Vagina (tissue), 2 donors: ENCODE data around the gene GLIPR1L1. TPM values are rescaled to one million over a fixed set of nuclear protein-coding genes. Genes with fewer than 3 reads are reported as not detected.

Experiments
- DNase-seq, 2 donors: peaks; one replicate each; pipeline ENCODE4 v3.0.0-alpha.2; 2017; ENCODE audit errors: extremely low spot score in 2 of 2
- H3K27ac ChIP-seq: fragments of 200-600 bp; sonication (generic); one replicate; pipeline ENCODE4 v1.5.1; 2019
- H3K27me3 ChIP-seq: fragments of 200-600 bp; sonication (generic); one replicate; pipeline ENCODE4 v1.5.1; 2019
- H3K36me3 ChIP-seq, 2 donors: fragments of 200-600 bp; sonication (generic); one replicate each; pipeline ENCODE4 v1.5.1; 2017 to 2019
- H3K4me1 ChIP-seq: fragments of 200-600 bp; sonication (generic); one replicate; pipeline ENCODE4 v1.5.1; 2019
- H3K4me3 ChIP-seq, 2 donors: fragments of 200-600 bp; sonication (generic); 1 replicate in 1 of 2; 2 replicates in 1 of 2; pipeline ENCODE4 v1.5.1; 2016 to 2019
- H3K9me3 ChIP-seq: fragments of 200-600 bp; sonication (generic); one replicate; pipeline ENCODE4 v1.5.1; 2019
- POLR2A ChIP-seq, 2 donors: fragments of 450-650 bp; IDR thresholded peaks; one replicate each; pipeline ENCODE4 v1.6.1; 2017; ENCODE audit warnings: antibody characterized with exemption in 2 of 2, mild to moderate bottlenecking in 2 of 2, moderate library complexity in 2 of 2
- POLR2AphosphoS5 ChIP-seq, 2 donors: sonication (generic); formaldehyde crosslinking; IDR thresholded peaks; one replicate each; pipeline ENCODE4 v1.9.0; 2017; ENCODE audit warnings: antibody characterized with exemption in 2 of 2, mild to moderate bottlenecking in 2 of 2, low read depth in 1 of 2; ENCODE audit not compliant: insufficient read depth in 1 of 2
- intact Hi-C: fragments of 100-400 bp; cut with DNase I; formaldehyde crosslinking; loops from one replicate; pipeline ENCODE4 v1.15.1; 2023
- total RNA-seq: library from RNA; depleted of rRNA; stranded (reverse); fragments of >200 nt; gene quantifications from one replicate; pipeline ENCODE4 v1.2.3, GENCODE V29; 2016
- TF ChIP-seq, protein P1 (sequence below), 3 experiments: fragments of 450-650 bp in 2 of 3; fragments of 200-600 bp in 1 of 3; sonication (generic) in 1 of 3; IDR thresholded peaks; one replicate each; pipeline ENCODE4 v1.5.1; 2017 to 2019; ENCODE audit warnings: antibody characterized with exemption in 3 of 3, mild to moderate bottlenecking in 2 of 3, moderate library complexity in 2 of 3

Gene GLIPR1L1, protein sequence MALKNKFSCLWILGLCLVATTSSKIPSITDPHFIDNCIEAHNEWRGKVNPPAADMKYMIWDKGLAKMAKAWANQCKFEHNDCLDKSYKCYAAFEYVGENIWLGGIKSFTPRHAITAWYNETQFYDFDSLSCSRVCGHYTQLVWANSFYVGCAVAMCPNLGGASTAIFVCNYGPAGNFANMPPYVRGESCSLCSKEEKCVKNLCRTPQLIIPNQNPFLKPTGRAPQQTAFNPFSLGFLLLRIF
- total RNA-seq: not detected

DNA sequence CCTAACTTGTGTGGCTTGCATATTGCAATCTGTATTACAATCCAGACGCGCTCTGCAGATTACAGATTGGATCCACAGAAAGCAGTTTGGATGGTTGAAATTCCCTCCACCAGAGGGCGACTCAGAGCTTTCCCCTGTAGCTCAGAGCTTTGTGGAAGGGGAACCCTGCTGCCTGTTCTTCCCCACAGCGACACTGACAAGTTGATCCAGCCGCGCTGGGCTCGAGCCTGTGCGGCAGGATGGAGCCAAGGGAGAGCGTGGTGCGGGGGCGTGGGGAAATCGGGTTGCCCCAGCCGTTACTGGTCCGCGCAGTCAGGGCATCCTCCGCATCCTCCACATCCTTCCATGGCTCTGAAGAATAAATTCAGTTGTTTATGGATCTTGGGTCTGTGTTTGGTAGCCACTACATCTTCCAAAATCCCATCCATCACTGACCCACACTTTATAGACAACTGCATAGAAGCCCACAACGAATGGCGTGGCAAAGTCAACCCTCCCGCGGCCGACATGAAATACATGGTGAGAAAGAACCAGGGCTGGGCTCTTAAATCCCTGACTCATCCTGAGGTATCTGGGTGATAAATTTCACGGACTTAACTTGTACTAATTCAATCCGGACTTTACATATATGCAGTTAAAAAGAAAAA lies at the start of gene GLIPR1L1:
Gene GLIPR1L1, plus strand, starts transcription at position 287 of the 647 bp plus-strand sequence. Its CDS starts 59 bp downstream, at position 346.
- peak; percentile 52 for TF ChIP-seq POLR2AphosphoS5 (IDR thresholded peaks at IDR 0.05; ENCODE audit: insufficient read depth in 1 of 2, low read depth in 1 of 2)
- TF ChIP-seq, protein P1, sequence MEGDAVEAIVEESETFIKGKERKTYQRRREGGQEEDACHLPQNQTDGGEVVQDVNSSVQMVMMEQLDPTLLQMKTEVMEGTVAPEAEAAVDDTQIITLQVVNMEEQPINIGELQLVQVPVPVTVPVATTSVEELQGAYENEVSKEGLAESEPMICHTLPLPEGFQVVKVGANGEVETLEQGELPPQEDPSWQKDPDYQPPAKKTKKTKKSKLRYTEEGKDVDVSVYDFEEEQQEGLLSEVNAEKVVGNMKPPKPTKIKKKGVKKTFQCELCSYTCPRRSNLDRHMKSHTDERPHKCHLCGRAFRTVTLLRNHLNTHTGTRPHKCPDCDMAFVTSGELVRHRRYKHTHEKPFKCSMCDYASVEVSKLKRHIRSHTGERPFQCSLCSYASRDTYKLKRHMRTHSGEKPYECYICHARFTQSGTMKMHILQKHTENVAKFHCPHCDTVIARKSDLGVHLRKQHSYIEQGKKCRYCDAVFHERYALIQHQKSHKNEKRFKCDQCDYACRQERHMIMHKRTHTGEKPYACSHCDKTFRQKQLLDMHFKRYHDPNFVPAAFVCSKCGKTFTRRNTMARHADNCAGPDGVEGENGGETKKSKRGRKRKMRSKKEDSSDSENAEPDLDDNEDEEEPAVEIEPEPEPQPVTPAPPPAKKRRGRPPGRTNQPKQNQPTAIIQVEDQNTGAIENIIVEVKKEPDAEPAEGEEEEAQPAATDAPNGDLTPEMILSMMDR (IDR thresholded peaks at IDR 0.05): peak; percentile 66 to 94 (median 88)
- TF ChIP-seq POLR2A (IDR thresholded peaks at IDR 0.05): no peak
- peaks cover 11% of the 10 kb centered on the region for H3K4me1 ChIP-seq

DNA sequence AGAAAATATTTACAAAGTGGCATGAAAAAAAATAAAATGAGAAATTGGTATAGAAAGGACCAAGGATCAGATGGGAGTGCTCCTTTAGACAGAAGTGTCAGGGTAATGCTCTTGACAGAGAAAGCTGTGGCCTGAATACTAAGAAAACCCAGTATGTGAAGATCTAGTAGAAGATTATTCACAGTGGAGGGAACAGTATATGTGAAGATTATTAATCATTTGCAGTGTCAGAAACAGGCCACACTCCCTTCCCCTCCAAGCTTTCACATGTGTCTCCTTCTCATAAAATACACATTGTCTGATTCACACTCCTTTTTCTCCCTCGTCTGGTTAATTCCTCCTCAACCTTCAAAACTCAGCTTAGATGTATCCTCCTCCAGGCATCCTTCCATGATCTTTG lies 45.6 kb upstream of the GLIPR1L1 start:
- no peak for DNase-seq
- Histone ChIP-seq H3K4me1 (no peaks in the 10 kb centered on the region), H3K27ac (no peak overlapping the region), H3K27me3 (no peaks in the 10 kb centered on the region), H3K9me3 (no peaks in the 10 kb centered on the region), H3K4me3 (no peak overlapping the region), H3K36me3 (no peaks in the 10 kb centered on the region)
- intact Hi-C loops: no loop called here
- TF ChIP-seq POLR2AphosphoS5 (IDR thresholded peaks at IDR 0.05; ENCODE audit: insufficient read depth in 1 of 2, low read depth in 1 of 2) (no peak), POLR2A (IDR thresholded peaks at IDR 0.05) (no peak)
- TF ChIP-seq, protein P1 (IDR thresholded peaks at IDR 0.05): no peak

More for the DNA sequence above, at the start of gene GLIPR1L1:
- Histone ChIP-seq H3K4me3 (peak within 1 kb of the TSS; percentile 39 to 43), H3K36me3 (no peaks in the 10 kb centered on the region), H3K9me3 (no peaks in the 10 kb centered on the region), H3K27ac (peak within 1 kb of the TSS; percentile 33), H3K27me3 (no peaks in the 10 kb centered on the region)
- peak in 1 of 2 donors; percentile 91 for DNase-seq
- intact Hi-C loops: loop anchor here (10.0 kb wide), 1 partner anchor 170 kb away; no protein-coding TSS in a partner anchor

DNA sequence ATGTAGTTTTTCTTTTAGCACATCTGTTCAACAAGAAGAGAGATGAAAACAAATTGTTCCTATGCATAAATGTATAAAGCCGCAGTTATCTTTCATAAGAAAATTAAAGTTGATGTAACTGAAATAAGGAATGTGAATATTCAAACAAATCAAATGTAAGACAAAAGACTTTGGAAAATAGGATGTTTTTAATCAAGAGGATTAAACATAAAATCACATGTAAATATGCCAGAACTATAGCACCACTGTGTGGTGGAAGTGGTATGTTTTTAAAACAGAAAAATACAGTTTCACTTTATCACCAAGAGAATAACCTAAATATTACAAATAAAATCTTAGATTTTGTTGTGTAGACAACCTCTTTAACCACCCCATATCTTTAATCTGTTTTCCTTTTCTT lies 44.7 kb upstream of the GLIPR1L1 start:
- intact Hi-C loops: no loop called here
- H3K4me3 ChIP-seq: no peak overlapping the region

GRCh38 chr12:75291014-75291413 lies 43.5 kb upstream of the GLIPR1L1 start:
- Histone ChIP-seq H3K9me3 (no peaks in the 10 kb centered on the region), H3K27me3 (no peaks in the 10 kb centered on the region), H3K36me3 (no peaks in the 10 kb centered on the region), H3K27ac (no peak overlapping the region), H3K4me3 (no peak overlapping the region), H3K4me1 (no peaks in the 10 kb centered on the region)
- intact Hi-C loops: no loop called here
- no peak for TF ChIP-seq POLR2A (IDR thresholded peaks at IDR 0.05)
- TF ChIP-seq, protein P1 (IDR thresholded peaks at IDR 0.05): no peak
- no peak for TF ChIP-seq POLR2AphosphoS5 (IDR thresholded peaks at IDR 0.05; ENCODE audit: insufficient read depth in 1 of 2, low read depth in 1 of 2)
- DNase-seq: no peak

More for the DNA sequence above, 44.7 kb upstream of the GLIPR1L1 start:
- TF ChIP-seq POLR2AphosphoS5 (IDR thresholded peaks at IDR 0.05; ENCODE audit: insufficient read depth in 1 of 2, low read depth in 1 of 2) (no peak), POLR2A (IDR thresholded peaks at IDR 0.05) (no peak)
- TF ChIP-seq, protein P1 (IDR thresholded peaks at IDR 0.05): no peak
- Histone ChIP-seq H3K27me3 (no peaks in the 10 kb centered on the region), H3K9me3 (no peaks in the 10 kb centered on the region), H3K27ac (no peak overlapping the region), H3K36me3 (no peaks in the 10 kb centered on the region), H3K4me1 (no peaks in the 10 kb centered on the region)
- no peak for DNase-seq

DNA sequence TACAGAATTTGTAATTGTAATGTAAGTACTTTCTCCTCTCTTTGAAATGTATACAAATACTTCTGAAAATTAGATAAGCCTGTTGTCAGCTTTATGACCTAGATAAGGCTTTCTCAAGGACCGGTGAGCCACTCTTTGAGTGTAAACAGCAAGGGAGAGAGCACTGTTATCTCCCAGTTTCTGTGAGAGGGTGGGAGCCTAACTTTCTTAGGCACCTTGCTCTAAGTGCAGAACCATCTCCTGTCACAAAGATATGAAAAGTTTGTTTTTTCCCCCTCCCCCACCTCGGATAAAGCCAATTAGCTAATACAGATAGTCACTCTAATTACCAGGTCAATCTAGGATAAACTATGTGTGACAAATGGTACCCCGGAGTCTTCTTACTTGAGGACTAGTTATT lies 40.1 kb upstream of the GLIPR1L1 start:
- no peak overlapping the region for H3K27ac ChIP-seq
- H3K4me3 ChIP-seq: no peak overlapping the region
- TF ChIP-seq POLR2A (IDR thresholded peaks at IDR 0.05): no peak
- TF ChIP-seq, protein P1 (IDR thresholded peaks at IDR 0.05): no peak
- TF ChIP-seq POLR2AphosphoS5 (IDR thresholded peaks at IDR 0.05; ENCODE audit: insufficient read depth in 1 of 2, low read depth in 1 of 2): no peak
- intact Hi-C loops: no loop called here
- no peaks in the 10 kb centered on the region for H3K4me1 ChIP-seq
- H3K27me3 ChIP-seq: no peaks in the 10 kb centered on the region
- H3K36me3 ChIP-seq: no peaks in the 10 kb centered on the region
- DNase-seq: no peak
- H3K9me3 ChIP-seq: no peaks in the 10 kb centered on the region
